Posterior vena cava (tissue), 2 donors: ENCODE results near the gene RASL10A. TPM values are rescaled to one million over a fixed set of nuclear protein-coding genes. Genes with fewer than 3 reads are reported as not detected.

Source experiments
- DNase-seq: peaks from one replicate; pipeline ENCODE4 v3.0.0-alpha.2; 2020; ENCODE audit warnings: low spot score
- intact Hi-C, 2 donors: fragments of 100-400 bp; cut with DNase I; formaldehyde crosslinking; loops; one replicate each; pipeline versions ENCODE4 v1.14.1 to v1.14.2; 2022 to 2023
- total RNA-seq, 2 donors: library from RNA; stranded (reverse); fragmentation: NEBNext Ultra II Directional; extraction: Animal tissue kit (Norgen Biotek cat#: 25700); gene quantifications; one replicate each; pipeline ENCODE4 v1.2.1, GENCODE V29; 2021
- donor health status: DM: yes; HTN: yes; CAD: no.
- donor health status: DM: yes; HTN: yes; CAD: no.

RASL10A gene
- total RNA-seq, 2 donors from 2014 or later: 0.71 to 1.9 TPM

GRCh38 chr22:29277927-29278326 is 37.6 kb downstream of the RASL10A start:
- DNase-seq: no peak
- intact Hi-C loops: no loop called here

GRCh38 chr22:29275819-29276565 is 39.5 kb downstream of the RASL10A start:
- DNase-seq: no peak
- intact Hi-C loops: no loop called here

GRCh38 chr22:29275167-29275566 is 40.3 kb downstream of the RASL10A start:
- intact Hi-C loops: no loop called here
- DNase-seq: no peak

DNA sequence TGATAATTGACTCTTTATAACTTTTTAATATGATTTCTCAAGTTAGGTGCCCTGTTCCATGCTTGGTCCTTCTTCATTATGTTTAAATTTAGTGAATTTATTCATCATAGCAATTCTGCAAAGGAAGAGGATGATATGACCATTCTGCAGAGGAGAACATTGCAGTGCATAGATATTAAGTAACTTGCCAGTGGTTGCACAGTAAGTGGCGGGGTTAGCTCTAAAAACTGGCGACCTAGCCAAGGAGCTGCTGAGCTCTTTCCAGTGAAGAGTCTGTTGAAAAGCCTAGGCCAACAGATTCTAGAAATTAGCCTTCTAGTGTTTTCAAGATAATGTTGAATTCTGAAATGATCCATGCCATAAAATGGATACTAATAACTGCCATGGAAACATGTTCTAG is 42.9 kb downstream of the RASL10A start:
- no peak for DNase-seq
- intact Hi-C loops: loop anchor here in 1 of 2 donors (2.0 kb wide), 1 partner anchor 50 kb away; no protein-coding TSS in a partner anchor

DNA sequence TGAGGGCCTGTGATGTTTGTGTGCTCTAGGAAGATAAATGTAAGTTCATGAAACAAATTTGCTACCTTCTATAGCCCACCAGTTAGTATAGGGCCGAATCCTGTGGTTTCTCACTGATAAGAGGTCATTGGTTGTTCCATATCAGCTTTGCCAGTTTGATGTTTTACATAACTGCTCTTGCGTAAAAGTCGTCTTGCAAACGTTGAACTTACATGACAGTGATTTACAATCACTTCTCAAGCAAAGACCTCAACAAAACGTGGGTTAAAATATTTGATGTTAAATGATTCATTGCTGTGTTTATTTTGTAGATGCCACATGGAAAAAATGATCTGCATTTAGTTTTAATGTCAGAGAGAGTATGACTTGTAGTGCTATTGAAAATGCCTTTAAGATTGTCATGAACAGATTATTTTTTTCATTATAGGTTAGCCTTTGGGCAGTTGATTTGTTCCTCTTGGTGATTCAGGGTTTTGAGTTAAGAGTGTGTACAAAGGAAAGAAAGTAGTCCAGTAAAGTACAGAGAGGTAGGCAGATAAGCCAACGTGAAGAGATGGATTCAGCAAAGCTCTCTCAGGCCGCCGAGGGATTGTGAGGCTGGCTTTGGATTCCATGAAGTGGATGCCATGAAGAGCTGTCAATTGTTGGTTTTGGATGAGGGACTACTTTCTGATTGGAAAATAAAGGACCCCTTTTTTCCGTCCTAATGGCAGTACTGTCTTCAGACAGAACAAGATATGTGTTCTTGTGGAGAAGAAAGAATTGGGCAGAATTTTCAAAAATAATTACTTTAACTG is 44.8 kb downstream of the RASL10A start:
- intact Hi-C loops: no loop called here
- no peak for DNase-seq

DNA sequence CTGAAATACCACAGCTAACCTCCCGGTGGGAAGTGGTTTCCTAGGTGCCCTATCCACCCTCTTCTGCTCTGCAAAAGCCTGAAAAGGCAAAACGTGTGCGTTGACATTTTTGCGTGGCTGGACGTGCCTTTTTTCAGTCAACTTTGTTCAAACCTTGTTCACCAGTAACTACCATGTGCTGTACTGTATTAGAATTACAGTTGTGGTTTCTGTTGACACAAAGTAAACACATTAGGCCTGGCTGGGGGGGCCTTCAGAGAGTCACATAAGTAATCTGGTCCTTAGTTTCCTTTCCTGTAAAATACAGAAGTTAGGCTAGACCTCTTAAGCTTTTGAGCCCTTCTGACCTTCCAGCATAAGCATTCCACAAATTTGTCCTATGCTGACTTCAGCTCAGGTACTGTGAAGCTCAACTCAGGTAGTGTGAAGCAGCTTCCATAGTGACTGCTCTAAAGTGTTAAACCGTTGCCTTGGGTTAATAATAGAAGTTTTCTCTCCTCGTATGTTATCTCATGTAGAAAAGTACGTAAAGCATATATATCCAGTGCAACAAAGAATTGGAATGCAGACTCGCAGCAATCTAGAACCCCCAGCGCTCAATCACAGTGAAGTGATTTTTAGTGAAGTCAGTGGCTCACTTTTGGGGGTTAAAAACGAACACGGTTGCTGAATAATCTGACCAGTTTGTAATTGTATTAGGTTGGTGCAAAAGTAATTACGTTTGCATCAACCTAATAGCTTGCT is 45.6 kb downstream of the RASL10A start:
- intact Hi-C loops: no loop called here
- DNase-seq: no peak

- DNase-seq: no peak
- intact Hi-C loops: no loop called here
These were observed 46.3 kb downstream of the RASL10A start for GRCh38 chr22:29269230-29269604.

GRCh38 chr22:29268511-29269229 is 46.8 kb downstream of the RASL10A start:
- peak; percentile 92 for DNase-seq
- intact Hi-C loops: no loop called here

- intact Hi-C loops: no loop called here
- DNase-seq: peak; percentile 99
These were observed 47.5 kb downstream of the RASL10A start, which contains the start of the genes EWSR1 and RHBDD3 for GRCh38 chr22:29267858-29268510. TSS of gene EWSR1 (plus strand) at chr22:29268268. CDS start at chr22:29268337, 69 bp downstream. TSS of gene RHBDD3 (minus strand) at chr22:29267981. CDS start at chr22:29265626, 2,355 bp downstream.

GRCh38 chr22:29267462-29267857 is 48.0 kb downstream of the RASL10A start:
- intact Hi-C loops: no loop called here
- no peak for DNase-seq

DNA sequence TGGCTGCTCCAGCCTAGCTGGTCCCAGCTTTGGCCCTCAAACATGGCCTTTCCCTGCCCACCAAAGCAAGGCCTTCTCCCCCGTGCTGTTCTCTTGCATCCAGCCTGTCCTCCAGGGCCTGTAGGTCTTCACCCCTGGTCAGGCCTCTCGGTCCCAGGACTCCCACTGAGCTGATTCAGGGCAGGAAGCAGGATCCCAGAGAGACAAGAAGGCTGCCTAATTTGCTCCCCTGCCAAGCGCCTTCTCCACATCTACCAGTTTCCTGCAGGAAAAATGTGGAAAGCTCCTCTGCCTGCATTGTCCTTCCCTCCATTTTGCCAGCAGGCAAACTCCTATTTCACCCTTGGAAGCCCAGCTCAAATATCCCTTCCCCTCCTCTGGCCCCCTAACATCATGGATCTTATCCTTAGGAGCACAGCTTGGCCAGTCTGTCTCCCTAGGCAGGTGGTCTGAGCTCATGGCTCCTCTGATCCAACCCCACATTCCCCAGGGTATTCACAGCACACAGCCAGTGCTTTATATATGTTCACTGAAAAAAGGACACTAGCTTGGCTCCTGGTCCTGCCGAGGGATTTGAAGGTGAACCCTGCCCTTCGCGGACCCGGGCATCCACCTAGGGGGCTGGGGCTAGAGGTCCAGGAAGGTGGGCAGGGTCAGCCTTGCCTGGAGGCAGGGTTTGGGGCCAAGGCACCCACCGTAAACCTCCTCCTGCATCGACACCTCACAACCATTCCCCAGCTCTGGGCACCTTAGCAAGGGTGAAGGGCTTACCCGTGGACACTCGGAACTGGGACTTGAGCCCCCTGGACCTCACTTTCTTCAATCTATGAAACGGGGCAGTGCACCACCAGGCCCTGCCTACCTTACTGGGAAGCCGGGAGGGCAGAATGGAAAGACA is 48.7 kb downstream of the RASL10A start:
- intact Hi-C loops: no loop called here
- peak; percentile 70 for DNase-seq

DNA sequence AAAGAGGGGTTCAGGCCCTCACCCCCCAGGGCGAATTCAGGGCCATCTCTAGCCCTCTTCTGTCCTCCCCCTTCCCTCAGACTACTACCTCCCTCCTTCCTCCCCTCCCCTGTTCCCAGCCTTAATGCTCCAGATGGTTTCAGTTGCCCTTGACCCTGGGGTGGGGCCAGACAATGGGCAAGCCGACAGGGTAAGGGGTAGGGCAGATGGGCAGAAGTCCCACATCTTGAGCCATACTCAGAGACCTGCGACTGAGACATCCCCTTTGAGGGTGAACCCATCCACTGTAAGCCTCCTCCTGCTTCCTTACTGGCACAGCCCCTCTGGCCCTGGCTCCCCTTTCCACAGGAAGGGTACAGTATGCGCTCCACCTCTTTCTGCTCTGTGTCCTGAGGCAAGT is 49.6 kb downstream of the RASL10A start:
- DNase-seq: no peak
- intact Hi-C loops: no loop called here

DNA sequence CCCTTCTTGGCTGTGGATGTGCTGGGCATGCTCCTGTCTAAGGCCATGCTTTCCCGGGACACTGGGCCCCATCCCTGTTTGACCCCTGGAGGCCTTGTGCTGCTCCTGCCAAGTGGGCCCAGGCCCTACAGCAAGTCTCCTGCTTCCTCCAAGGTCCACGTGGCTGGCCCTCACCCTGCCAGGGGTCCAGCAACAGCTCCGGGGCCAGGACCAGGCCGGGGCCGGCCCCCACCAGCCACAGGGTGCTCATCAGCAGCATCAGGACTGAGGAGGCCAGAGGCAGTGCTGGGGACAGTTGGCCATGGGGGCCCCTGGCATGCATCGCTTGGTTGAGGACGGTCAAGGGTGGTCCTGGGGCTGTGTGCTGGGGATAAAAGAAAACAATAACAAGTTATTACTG is 50.2 kb downstream of the RASL10A start:
- no peak for DNase-seq
- intact Hi-C loops: no loop called here

GRCh38 chr22:29263791-29264276 is 51.7 kb downstream of the RASL10A start:
- intact Hi-C loops: no loop called here
- DNase-seq: no peak
